ENCODE measurements around the gene GPR78. TPM values are rescaled to one million over a fixed set of nuclear protein-coding genes. Genes with fewer than 3 reads are reported as not detected.

The GPR78 gene
- total RNA-seq, 1 donor from 2014 or later: not detected

- H3K36me3 Mint-ChIP-seq (ENCODE audit: low read depth): no peaks in the 10 kb centered on the region
- POLR2A ChIA-PET: no interaction called here
- no peaks in the 10 kb centered on the region for H3K9me3 Mint-ChIP-seq
- DNase-seq: no peak
- no peaks in the 10 kb centered on the region for H3K27me3 Mint-ChIP-seq
- ATAC-seq (ENCODE audit: low read depth): no peak
- intact Hi-C loops (cut with micrococcal nuclease): no loop called here
- no peaks in the 10 kb centered on the region for H3K4me1 Mint-ChIP-seq
- H3K4me3 Mint-ChIP-seq: no peak overlapping the region
- H3K27ac Mint-ChIP-seq: no peak overlapping the region
- CTCF ChIA-PET: no interaction called here
- TF ChIP-seq CTCF (IDR thresholded peaks at IDR 0.05): no peak
Observed at GRCh38 chr4:8540072-8540471, 40.1 kb upstream of the GPR78 start.

- Mint-ChIP-seq H3K4me1 (no peaks in the 10 kb centered on the region), H3K36me3 (ENCODE audit: low read depth) (no peaks in the 10 kb centered on the region), H3K4me3 (no peak overlapping the region), H3K27me3 (peaks cover 4% of the 10 kb centered on the region), H3K27ac (no peak overlapping the region), H3K9me3 (no peaks in the 10 kb centered on the region)
- POLR2A ChIA-PET: no interaction called here
- no peak for DNase-seq
- CTCF ChIA-PET: no interaction called here
- TF ChIP-seq CTCF (IDR thresholded peaks at IDR 0.05): no peak
- no peak for ATAC-seq (ENCODE audit: low read depth)
- intact Hi-C loops (cut with micrococcal nuclease): no loop called here
Observed at GRCh38 chr4:8540586-8540985, 39.6 kb upstream of the GPR78 start.

DNA sequence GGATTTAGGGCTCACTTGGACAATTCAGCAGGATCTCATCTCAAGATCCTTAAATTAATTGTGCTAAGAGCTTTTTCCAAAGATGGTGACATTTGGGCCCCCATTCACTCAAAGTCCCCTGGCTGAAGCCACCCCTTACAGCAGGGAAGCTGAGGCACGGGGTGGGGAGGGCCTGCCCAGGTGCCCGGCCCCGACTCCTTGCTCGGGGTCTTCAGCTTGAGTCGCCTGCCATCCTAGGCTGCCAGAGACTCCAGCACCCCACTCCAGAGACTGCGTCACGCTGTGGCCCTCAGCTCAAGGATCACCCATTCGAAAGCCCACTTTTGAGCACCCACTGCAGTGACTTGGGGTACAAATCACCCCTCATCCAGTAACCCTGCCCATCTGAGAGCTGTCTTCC is 39.2 kb upstream of the GPR78 start:
- H3K27ac Mint-ChIP-seq: no peak overlapping the region
- no peak overlapping the region for H3K4me3 Mint-ChIP-seq
- ChIA-PET CTCF (no interaction called here), POLR2A (no interaction called here)
- peaks cover 4% of the 10 kb centered on the region for H3K27me3 Mint-ChIP-seq
- no peaks in the 10 kb centered on the region for H3K4me1 Mint-ChIP-seq
- TF ChIP-seq CTCF (IDR thresholded peaks at IDR 0.05): no peak
- no peaks in the 10 kb centered on the region for H3K36me3 Mint-ChIP-seq (ENCODE audit: low read depth)
- H3K9me3 Mint-ChIP-seq: no peaks in the 10 kb centered on the region
- ATAC-seq (ENCODE audit: low read depth): no peak
- no peak for DNase-seq
- intact Hi-C loops (cut with micrococcal nuclease): no loop called here

GRCh38 chr4:8541981-8542715 is 38.0 kb upstream of the GPR78 start:
- TF ChIP-seq CTCF (IDR thresholded peaks at IDR 0.05): no peak
- ChIA-PET POLR2A (interaction anchor here (0.5 kb wide), 1 partner anchor 107 kb away, joined by 5 read pairs; no protein-coding TSS in a partner anchor), CTCF (no interaction called here)
- Mint-ChIP-seq H3K4me1 (no peaks in the 10 kb centered on the region), H3K36me3 (ENCODE audit: low read depth) (no peaks in the 10 kb centered on the region), H3K27ac (no peak overlapping the region), H3K9me3 (no peaks in the 10 kb centered on the region), H3K4me3 (no peak overlapping the region), H3K27me3 (peaks cover 4% of the 10 kb centered on the region)
- no peak for ATAC-seq (ENCODE audit: low read depth)
- intact Hi-C loops (cut with micrococcal nuclease): no loop called here
- no peak for DNase-seq

GRCh38 chr4:8542776-8543525 is 37.2 kb upstream of the GPR78 start:
- Mint-ChIP-seq H3K9me3 (no peaks in the 10 kb centered on the region), H3K4me1 (no peaks in the 10 kb centered on the region), H3K27ac (no peak overlapping the region), H3K36me3 (ENCODE audit: low read depth) (no peaks in the 10 kb centered on the region), H3K27me3 (peaks cover 4% of the 10 kb centered on the region), H3K4me3 (no peak overlapping the region)
- ChIA-PET POLR2A (interaction anchor here (0.5 kb wide), 1 partner anchor 108 kb away, joined by 5 read pairs; no protein-coding TSS in a partner anchor), CTCF (no interaction called here)
- DNase-seq (no peak), ATAC-seq (ENCODE audit: low read depth) (no peak)
- intact Hi-C loops (cut with micrococcal nuclease): no loop called here
- TF ChIP-seq CTCF (IDR thresholded peaks at IDR 0.05): no peak

Measured in activated B cell treated with CpG ODN at 0.5 μM for 24 hours (primary cell).